Endothelial cell of umbilical vein (primary cell): ENCODE measurements around the gene BNC2. TPM values are rescaled to one million over a fixed set of nuclear protein-coding genes. Genes with fewer than 3 reads are reported as not detected.
A peak's percentile ranks its signal among the peaks of the same experiment; 100 is the strongest.

Experiments
- BruUV-seq: library from RNA; stranded (reverse); fragments of 400-500 nt; replicated peaks from 2 replicates; lab custom pipeline; 2021; lab: Mats Ljungman, UMichigan
- CTCF ChIA-PET: fragments of 300-600, 350-600 bp; sonication (Branson Sonifier 250); formaldehyde crosslinking; loops from one replicate; lab custom pipeline; 2021; ENCODE audit warnings: antibody characterized with exemption, inconsistent platforms; lab: Charles Lee
- POLR2A ChIA-PET: fragments of 300-600, 350-600 bp; sonication (Branson Sonifier 250); formaldehyde crosslinking; loops from one replicate; lab custom pipeline; 2021; ENCODE audit warnings: antibody characterized with exemption, inconsistent platforms; lab: Charles Lee
- DNase-seq: peaks from one replicate; pipeline ENCODE4 v3.0.0-alpha.2; 2011; ENCODE audit warnings: low read depth, low spot score
- FAIRE-seq: peaks from 2 replicates; lab custom pipeline; 2011; peaks lifted over from hg19 to GRCh38; lab: Jason Lieb, UNC
- H2AFZ ChIP-seq: 2 replicates; pipeline ENCODE4 v1.6.0; 2012; ENCODE audit warnings: low read depth, low read length, control low read depth, inconsistent platforms
- H3K27ac ChIP-seq: 2 replicates; pipeline ENCODE4 v1.5.1; 2011; ENCODE audit warnings: low read depth, mild to moderate bottlenecking, control low read depth, low read length, moderate library complexity; ENCODE audit not compliant: insufficient read depth
- H3K27me3 ChIP-seq, 2 experiments: 2 replicates each; pipeline versions ENCODE4 v1.6.0 to v1.6.1; 2011; ENCODE audit warnings: low read length in 2 of 2, mixed read lengths in 1 of 2; ENCODE audit not compliant: control insufficient read depth in 2 of 2, insufficient read depth in 2 of 2
- H3K36me3 ChIP-seq, 2 experiments: 2 replicates in 1 of 2; 3 replicates in 1 of 2; pipeline ENCODE4 v1.5.1; 2011; ENCODE audit warnings: low read length in 2 of 2, mild to moderate bottlenecking in 1 of 2, moderate library complexity in 1 of 2; ENCODE audit not compliant: control insufficient read depth in 2 of 2, insufficient read depth in 2 of 2; ENCODE audit errors: extremely low read depth in 1 of 2
- H3K4me1 ChIP-seq: 3 replicates; pipeline ENCODE4 v1.5.1; 2011; ENCODE audit warnings: mild to moderate bottlenecking, low read length; ENCODE audit not compliant: control insufficient read depth, insufficient read depth; ENCODE audit errors: extremely low read depth
- H3K4me2 ChIP-seq: 2 replicates; pipeline ENCODE4 v1.6.1; 2011; ENCODE audit warnings: low read length, control low read depth, mixed read lengths; ENCODE audit not compliant: insufficient read depth
- H3K4me3 ChIP-seq, 3 experiments: fragments of 200-600 bp in 1 of 3; sonication (generic), shearing (Covaris generic) in 1 of 3; replicated peaks in 1 of 3; 2 replicates each; pipeline ENCODE4 v1.5.1; 2011 to 2016; ENCODE audit warnings: control low read depth in 3 of 3, low read length in 3 of 3, mild to moderate bottlenecking in 2 of 3, inconsistent platforms in 1 of 3, low read depth in 1 of 3, moderate library complexity in 1 of 3; ENCODE audit not compliant: insufficient read depth in 1 of 3
- H3K79me2 ChIP-seq: 2 replicates; pipeline ENCODE4 v1.6.0; 2012; ENCODE audit warnings: low read length, inconsistent platforms; ENCODE audit not compliant: control insufficient read depth, insufficient read depth
- H3K9ac ChIP-seq: replicated peaks from 2 replicates; pipeline ENCODE3; 2011; ENCODE audit warnings: low read length, control low read depth; ENCODE audit not compliant: insufficient read depth; ENCODE audit errors: extremely low read depth
- H3K9me1 ChIP-seq: replicated peaks from 3 replicates; pipeline ENCODE4 v1.6.0; 2011; ENCODE audit warnings: mild to moderate bottlenecking, low read length; ENCODE audit not compliant: control insufficient read depth, insufficient read depth; ENCODE audit errors: extremely low read depth
- H3K9me3 ChIP-seq: replicated peaks from 2 replicates; pipeline ENCODE4 v1.5.1; 2012; ENCODE audit warnings: low read length, inconsistent platforms; ENCODE audit not compliant: control insufficient read depth, insufficient read depth
- H4K20me1 ChIP-seq: replicated peaks from 2 replicates; pipeline ENCODE3; 2011; ENCODE audit warnings: mild to moderate bottlenecking, low read length; ENCODE audit not compliant: control insufficient read depth, insufficient read depth; ENCODE audit errors: extremely low read depth
- EZH2 ChIP-seq: IDR thresholded peaks from 2 replicates; pipeline ENCODE4 v1.6.1; 2012; ENCODE audit warnings: borderline replicate concordance, low read depth, mild to moderate bottlenecking, moderate library complexity, low read length, inconsistent platforms; ENCODE audit not compliant: severe bottlenecking
- FOS ChIP-seq: IDR thresholded peaks from 2 replicates; pipeline ENCODE4 v1.6.1; 2011; ENCODE audit warnings: mild to moderate bottlenecking, low read length, moderate library complexity, borderline replicate concordance; ENCODE audit not compliant: insufficient read depth
- JUN ChIP-seq: IDR thresholded peaks from 2 replicates; pipeline ENCODE4 v1.6.1; 2011; ENCODE audit warnings: borderline replicate concordance, low read depth; ENCODE audit not compliant: insufficient read length, insufficient read depth
- MYC ChIP-seq: IDR thresholded peaks from one replicate; pipeline ENCODE4 v1.6.1; 2011; ENCODE audit warnings: mild to moderate bottlenecking, low read depth, low read length
- POLR2A ChIP-seq: IDR thresholded peaks from 2 replicates; pipeline ENCODE4 v1.6.1; 2012; ENCODE audit warnings: low read depth, mild to moderate bottlenecking, control low read depth, low read length
- POLR2AphosphoS5 ChIP-seq: IDR thresholded peaks from 2 replicates; pipeline ENCODE4 v1.6.1; 2012; ENCODE audit warnings: low read depth, mild to moderate bottlenecking, control low read depth, low read length, moderate library complexity; ENCODE audit not compliant: insufficient read depth
- dilution Hi-C: fragments of 300-500 bp; cut with MboI; formaldehyde crosslinking; loops from one replicate; pipeline ENCODE4 v1.15.0; 2019; ENCODE audit warnings: low sequenced_read_pairs; ENCODE audit not compliant: extremely low pct_ligation_motif_present
- intact Hi-C: fragments of 100-400 bp; cut with micrococcal nuclease; formaldehyde crosslinking; loops from one replicate; pipeline ENCODE4 v1.10.0; 2022
- polyA plus RNA-seq, 4 experiments: library from polyadenylated mRNA; depleted of rRNA in 3 of 4; stranded (reverse) in 3 of 4; unstranded in 1 of 4; fragments of >200 nt; gene quantifications; 2 replicates each; pipeline versions ENCODE4 v1.2.1 to v1.2.3, GENCODE V29; 2011 to 2012; ENCODE audit warnings: missing spikeins in 1 of 4
- total RNA-seq: library from RNA; stranded (reverse); gene quantifications from 2 replicates; pipeline ENCODE4 v1.2.3, GENCODE V29; 2021
- TF ChIP-seq, protein P1 (sequence below), 2 donors: IDR thresholded peaks; 1 replicate in 1 of 2; 2 replicates in 1 of 2; pipeline ENCODE4 v1.5.1; 2011; ENCODE audit warnings: low read length in 2 of 2, mild to moderate bottlenecking in 2 of 2, moderate library complexity in 2 of 2, control low read depth in 1 of 2, inconsistent platforms in 1 of 2, low read depth in 1 of 2; ENCODE audit not compliant: insufficient read depth in 1 of 2; ENCODE audit errors: extremely low read depth in 1 of 2
- TF ChIP-seq, protein P2 (sequence below): IDR thresholded peaks from 2 replicates; pipeline ENCODE4 v1.6.1; 2011; ENCODE audit not compliant: insufficient read depth, insufficient read length

BNC2 gene
- total and polyA plus RNA-seq, 2 donors (not counting 3 experiments of a cell fraction or from before 2014, with no cell fraction given), result 12.1 to 34.3 TPM

DNA sequence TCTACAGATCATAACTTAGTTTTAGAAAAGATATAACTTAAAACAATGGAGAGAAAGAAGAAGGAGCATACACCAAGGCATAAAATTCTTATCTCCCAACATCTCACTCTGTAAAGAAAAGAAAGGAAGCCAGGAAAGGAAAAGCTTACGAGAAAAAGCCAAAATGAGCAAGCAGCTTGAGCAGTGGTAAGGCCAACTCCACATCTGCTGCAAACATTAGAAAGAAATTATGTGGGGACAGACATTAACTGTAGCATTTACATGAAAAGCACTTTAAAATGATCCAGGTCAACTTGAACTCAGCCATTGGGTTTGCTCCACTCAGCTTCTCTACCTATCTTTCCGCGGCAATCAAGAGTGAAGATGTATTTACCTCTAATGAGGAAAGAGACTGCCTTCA is 176.9 kb downstream of the BNC2 start:
- DNase-seq (peak; percentile 60), FAIRE-seq (no peak)
- Histone ChIP-seq H3K9me1 (no peaks in the 10 kb centered on the region), H3K9me3 (no peaks in the 10 kb centered on the region), H3K4me2 (peak overlapping the region; percentile 21), H4K20me1 (no peaks in the 10 kb centered on the region), H3K79me2 (peaks cover 43% of the 10 kb centered on the region), H3K27ac (no peak overlapping the region), H3K4me1 (peaks cover 23% of the 10 kb centered on the region), H2AFZ (no peak overlapping the region), H3K9ac (no peak overlapping the region), H3K27me3 (no peaks in the 10 kb centered on the region), H3K4me3 (no peak overlapping the region), H3K36me3 (no peaks in the 10 kb centered on the region)
- no TSS peak for BruUV-seq
- intact Hi-C loops, result no loop called here
- POLR2A ChIA-PET, result no interaction called here
- dilution Hi-C loops, result no loop called here
- no peak for TF ChIP-seq MYC
- CTCF ChIA-PET, result interaction anchor here (1.4 kb wide), 1 partner anchor 11 kb away, joined by 5 read pairs; no protein-coding TSS in a partner anchor

DNA sequence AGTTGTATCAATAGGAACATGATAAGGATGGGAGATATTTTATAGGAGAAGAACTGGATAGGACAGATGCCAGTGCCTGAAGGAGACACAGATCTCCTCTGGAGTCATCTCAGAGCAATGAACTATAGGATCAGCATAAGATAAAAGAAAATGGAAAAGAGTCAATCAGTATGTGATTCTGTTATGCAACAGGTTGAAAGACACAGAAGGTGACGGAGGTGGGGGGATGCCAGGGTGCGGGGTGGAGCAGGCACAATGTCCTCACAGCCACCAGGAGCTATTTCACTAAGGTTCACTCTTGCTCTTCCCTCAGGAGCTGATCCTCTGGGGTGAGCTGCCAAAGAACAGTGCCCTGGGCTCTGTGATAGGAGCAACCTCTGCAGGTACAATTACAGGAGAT is 179.8 kb downstream of the BNC2 start:
- H2AFZ ChIP-seq, result no peak overlapping the region
- no peak overlapping the region for H3K4me2 ChIP-seq
- no TSS peak for BruUV-seq
- peaks cover 25% of the 10 kb centered on the region for H3K79me2 ChIP-seq
- ChIA-PET CTCF (interaction anchor here (2.0 kb wide), 1 partner anchor 14 kb away, joined by 7 read pairs; no protein-coding TSS in a partner anchor), POLR2A (no interaction called here)
- H4K20me1 ChIP-seq, result no peaks in the 10 kb centered on the region
- H3K9me1 ChIP-seq, result no peaks in the 10 kb centered on the region
- H3K9me3 ChIP-seq, result no peaks in the 10 kb centered on the region
- H3K27me3 ChIP-seq, result no peaks in the 10 kb centered on the region
- TF ChIP-seq, protein P1, sequence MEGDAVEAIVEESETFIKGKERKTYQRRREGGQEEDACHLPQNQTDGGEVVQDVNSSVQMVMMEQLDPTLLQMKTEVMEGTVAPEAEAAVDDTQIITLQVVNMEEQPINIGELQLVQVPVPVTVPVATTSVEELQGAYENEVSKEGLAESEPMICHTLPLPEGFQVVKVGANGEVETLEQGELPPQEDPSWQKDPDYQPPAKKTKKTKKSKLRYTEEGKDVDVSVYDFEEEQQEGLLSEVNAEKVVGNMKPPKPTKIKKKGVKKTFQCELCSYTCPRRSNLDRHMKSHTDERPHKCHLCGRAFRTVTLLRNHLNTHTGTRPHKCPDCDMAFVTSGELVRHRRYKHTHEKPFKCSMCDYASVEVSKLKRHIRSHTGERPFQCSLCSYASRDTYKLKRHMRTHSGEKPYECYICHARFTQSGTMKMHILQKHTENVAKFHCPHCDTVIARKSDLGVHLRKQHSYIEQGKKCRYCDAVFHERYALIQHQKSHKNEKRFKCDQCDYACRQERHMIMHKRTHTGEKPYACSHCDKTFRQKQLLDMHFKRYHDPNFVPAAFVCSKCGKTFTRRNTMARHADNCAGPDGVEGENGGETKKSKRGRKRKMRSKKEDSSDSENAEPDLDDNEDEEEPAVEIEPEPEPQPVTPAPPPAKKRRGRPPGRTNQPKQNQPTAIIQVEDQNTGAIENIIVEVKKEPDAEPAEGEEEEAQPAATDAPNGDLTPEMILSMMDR (IDR thresholded peaks at IDR 0.05; ENCODE audit: extremely low read depth in 1 of 2, insufficient read depth in 1 of 2, low read depth in 1 of 2, low read length in 2 of 2), result no peak
- no peak for TF ChIP-seq FOS
- no peak for TF ChIP-seq POLR2AphosphoS5
- TF ChIP-seq MYC, result no peak
- no peak for TF ChIP-seq POLR2A
- TF ChIP-seq, protein P2, sequence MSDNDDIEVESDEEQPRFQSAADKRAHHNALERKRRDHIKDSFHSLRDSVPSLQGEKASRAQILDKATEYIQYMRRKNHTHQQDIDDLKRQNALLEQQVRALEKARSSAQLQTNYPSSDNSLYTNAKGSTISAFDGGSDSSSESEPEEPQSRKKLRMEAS, result no peak
- TF ChIP-seq JUN, result no peak
- no peak for TF ChIP-seq EZH2
- FAIRE-seq, result no peak
- no peak overlapping the region for H3K9ac ChIP-seq
- intact Hi-C loops, result no loop called here
- DNase-seq, result no peak
- dilution Hi-C loops, result no loop called here
- no peaks in the 10 kb centered on the region for H3K36me3 ChIP-seq
- H3K27ac ChIP-seq, result no peak overlapping the region
- peaks cover 33% of the 10 kb centered on the region for H3K4me1 ChIP-seq
- H3K4me3 ChIP-seq, result no peak overlapping the region
